ENCODE results near the gene PIK3C2G. TPM values are rescaled to one million over a fixed set of nuclear protein-coding genes. Genes with fewer than 3 reads are reported as not detected.

PIK3C2G gene
- total and polyA plus RNA-seq, 2 of the 13 experiments (the other 11 are each of a cell fraction or from before 2014, with no cell fraction given): not detected

GRCh38 chr12:18242380-18243089 lies 18.8 kb upstream of the PIK3C2G start (continued):
- TF ChIP-seq ZBTB34 (CRISPR knock-in tag; IDR thresholded peaks at IDR 0.05) (no peak), ZBTB21 (CRISPR knock-in tag; IDR thresholded peaks at IDR 0.05) (no peak), ZNF839 (CRISPR knock-in tag; IDR thresholded peaks at IDR 0.05; ENCODE audit: borderline replicate concordance) (no peak), ZNF232 (CRISPR knock-in tag; IDR thresholded peaks at IDR 0.05; ENCODE audit: borderline replicate concordance) (no peak), PHF5A (CRISPR knock-in tag; IDR thresholded peaks at IDR 0.05; ENCODE audit: low read depth, unreplicated experiment) (no peak), ZNF34 (CRISPR knock-in tag; IDR thresholded peaks at IDR 0.05; ENCODE audit: borderline replicate concordance) (no peak), ASH2L (IDR thresholded peaks at IDR 0.05; ENCODE audit: insufficient read length, low read depth, low read length) (no peak), NFKBIZ (CRISPR knock-in tag; IDR thresholded peaks at IDR 0.05) (no peak), HHEX (CRISPR knock-in tag; IDR thresholded peaks at IDR 0.05) (peak; percentile 52; the same call in 1 of the 2 replicates), JUND (CRISPR knock-in tag; IDR thresholded peaks at IDR 0.05) (no peak), ZBTB7A (CRISPR knock-in tag; IDR thresholded peaks at IDR 0.05) (no peak), ZNF614 (CRISPR knock-in tag; IDR thresholded peaks at IDR 0.05; ENCODE audit: borderline replicate concordance) (0 out of 2 replicates have a peak, but pooled peaks have one; percentile 21), HMG20A (CRISPR knock-in tag; IDR thresholded peaks at IDR 0.05; ENCODE audit: borderline replicate concordance) (peak; percentile 86), MYNN (CRISPR knock-in tag; IDR thresholded peaks at IDR 0.05; ENCODE audit: low read depth) (no peak), BORCS8-MEF2B (CRISPR knock-in tag; IDR thresholded peaks at IDR 0.05) (no peak), DZIP1 (CRISPR knock-in tag; IDR thresholded peaks at IDR 0.05) (no peak), MIXL1 (CRISPR knock-in tag; IDR thresholded peaks at IDR 0.05) (peak; percentile 82), SOX5 (CRISPR knock-in tag; IDR thresholded peaks at IDR 0.05; ENCODE audit: borderline replicate concordance) (peak; percentile 69; the same call in 1 of the 2 replicates), ZFX (CRISPR knock-in tag; IDR thresholded peaks at IDR 0.05; ENCODE audit: low read depth) (no peak), ELF1 (CRISPR knock-in tag; IDR thresholded peaks at IDR 0.05) (no peak), HNRNPUL1 (IDR thresholded peaks at IDR 0.05; ENCODE audit: low read depth, low read length) (no peak), ZNF773 (CRISPR knock-in tag; IDR thresholded peaks at IDR 0.05; ENCODE audit: borderline replicate concordance) (no peak), ZNF660 (CRISPR knock-in tag; IDR thresholded peaks at IDR 0.05; ENCODE audit: borderline replicate concordance, low read depth) (no peak)
- TF ChIP-seq, protein P1, sequence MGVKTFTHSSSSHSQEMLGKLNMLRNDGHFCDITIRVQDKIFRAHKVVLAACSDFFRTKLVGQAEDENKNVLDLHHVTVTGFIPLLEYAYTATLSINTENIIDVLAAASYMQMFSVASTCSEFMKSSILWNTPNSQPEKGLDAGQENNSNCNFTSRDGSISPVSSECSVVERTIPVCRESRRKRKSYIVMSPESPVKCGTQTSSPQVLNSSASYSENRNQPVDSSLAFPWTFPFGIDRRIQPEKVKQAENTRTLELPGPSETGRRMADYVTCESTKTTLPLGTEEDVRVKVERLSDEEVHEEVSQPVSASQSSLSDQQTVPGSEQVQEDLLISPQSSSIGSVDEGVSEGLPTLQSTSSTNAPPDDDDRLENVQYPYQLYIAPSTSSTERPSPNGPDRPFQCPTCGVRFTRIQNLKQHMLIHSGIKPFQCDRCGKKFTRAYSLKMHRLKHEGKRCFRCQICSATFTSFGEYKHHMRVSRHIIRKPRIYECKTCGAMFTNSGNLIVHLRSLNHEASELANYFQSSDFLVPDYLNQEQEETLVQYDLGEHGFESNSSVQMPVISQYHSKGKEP (CRISPR knock-in tag; IDR thresholded peaks at IDR 0.05): no peak
- TF ChIP-seq, protein P2, sequence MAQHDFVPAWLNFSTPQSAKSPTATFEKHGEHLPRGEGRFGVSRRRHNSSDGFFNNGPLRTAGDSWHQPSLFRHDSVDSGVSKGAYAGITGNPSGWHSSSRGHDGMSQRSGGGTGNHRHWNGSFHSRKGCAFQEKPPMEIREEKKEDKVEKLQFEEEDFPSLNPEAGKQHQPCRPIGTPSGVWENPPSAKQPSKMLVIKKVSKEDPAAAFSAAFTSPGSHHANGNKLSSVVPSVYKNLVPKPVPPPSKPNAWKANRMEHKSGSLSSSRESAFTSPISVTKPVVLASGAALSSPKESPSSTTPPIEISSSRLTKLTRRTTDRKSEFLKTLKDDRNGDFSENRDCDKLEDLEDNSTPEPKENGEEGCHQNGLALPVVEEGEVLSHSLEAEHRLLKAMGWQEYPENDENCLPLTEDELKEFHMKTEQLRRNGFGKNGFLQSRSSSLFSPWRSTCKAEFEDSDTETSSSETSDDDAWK (CRISPR knock-in tag; IDR thresholded peaks at IDR 0.05): no peak
